OCI-LY7 (cell line): Measurements from ENCODE around the gene C1orf35.

Source experiments
- CTCF ChIP-seq: fragments of 200-600 bp; sonication (generic); conservative IDR thresholded peaks from 2 replicates; pipeline ENCODE4 v1.5.1; 2014; ENCODE audit warnings: mild to moderate bottlenecking, antibody characterized with exemption, low read length, moderate library complexity, mixed read lengths
- EZH2phosphoT487 ChIP-seq: fragments of 200-600 bp; sonication (generic); IDR thresholded peaks from 2 replicates; pipeline ENCODE4 v1.6.1; 2018; ENCODE audit warnings: low read depth, borderline replicate concordance, mild to moderate bottlenecking, mixed run types, antibody characterized with exemption, low read length, moderate library complexity, mixed read lengths

GRCh38 chr1:228147768-228148167 lies 44.6 kb upstream of the C1orf35 start:
- TF ChIP-seq CTCF (no peak), EZH2phosphoT487 (no peak)
